ENCODE results near the gene C2orf78. TPM values are rescaled to one million over a fixed set of nuclear protein-coding genes. Genes with fewer than 3 reads are reported as not detected.

C2orf78 gene
- total and polyA plus RNA-seq, 10 donors = not detected

DNA sequence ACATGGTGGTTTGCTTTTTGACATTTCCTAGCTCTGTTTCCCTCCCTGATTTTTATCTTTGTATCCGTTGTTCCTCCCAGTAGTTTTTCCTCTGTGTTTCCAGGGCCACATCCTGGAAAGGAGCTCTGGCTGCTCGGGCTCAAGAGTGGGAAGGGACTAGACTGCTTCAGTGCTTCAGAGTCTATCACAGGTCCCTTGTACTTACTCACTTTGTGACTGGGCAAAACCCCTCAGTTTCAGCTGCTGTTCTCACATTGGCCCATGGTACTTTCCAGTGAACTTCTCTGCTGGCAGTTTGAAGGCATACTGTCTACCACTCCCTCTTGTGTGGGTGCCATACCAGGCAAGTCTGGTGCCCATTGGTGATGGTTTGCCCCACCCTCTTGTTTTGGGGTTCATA is 37.2 kb downstream of the C2orf78 start:
- H3K4me1 ChIP-seq = peaks cover 0 to 7% (median 1%) of the 10 kb centered on the region in 6 donors
- no peak overlapping the region for H3K4me3 ChIP-seq
- TF ChIP-seq POLR2AphosphoS5 (IDR thresholded peaks at IDR 0.05) (no peak), POLR2A (IDR thresholded peaks at IDR 0.05) (no peak)
- TF ChIP-seq, protein P1, sequence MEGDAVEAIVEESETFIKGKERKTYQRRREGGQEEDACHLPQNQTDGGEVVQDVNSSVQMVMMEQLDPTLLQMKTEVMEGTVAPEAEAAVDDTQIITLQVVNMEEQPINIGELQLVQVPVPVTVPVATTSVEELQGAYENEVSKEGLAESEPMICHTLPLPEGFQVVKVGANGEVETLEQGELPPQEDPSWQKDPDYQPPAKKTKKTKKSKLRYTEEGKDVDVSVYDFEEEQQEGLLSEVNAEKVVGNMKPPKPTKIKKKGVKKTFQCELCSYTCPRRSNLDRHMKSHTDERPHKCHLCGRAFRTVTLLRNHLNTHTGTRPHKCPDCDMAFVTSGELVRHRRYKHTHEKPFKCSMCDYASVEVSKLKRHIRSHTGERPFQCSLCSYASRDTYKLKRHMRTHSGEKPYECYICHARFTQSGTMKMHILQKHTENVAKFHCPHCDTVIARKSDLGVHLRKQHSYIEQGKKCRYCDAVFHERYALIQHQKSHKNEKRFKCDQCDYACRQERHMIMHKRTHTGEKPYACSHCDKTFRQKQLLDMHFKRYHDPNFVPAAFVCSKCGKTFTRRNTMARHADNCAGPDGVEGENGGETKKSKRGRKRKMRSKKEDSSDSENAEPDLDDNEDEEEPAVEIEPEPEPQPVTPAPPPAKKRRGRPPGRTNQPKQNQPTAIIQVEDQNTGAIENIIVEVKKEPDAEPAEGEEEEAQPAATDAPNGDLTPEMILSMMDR (IDR thresholded peaks at IDR 0.05 in 8 of 11, conservative IDR thresholded peaks at IDR 0.05 in 3 of 11) = no peak
- 3 to 12% (median 4%) methylated on average over 2 of the region's 2 CpGs for WGBS, 5 donors
- DNase-seq = no peak
- no peak overlapping the region for H3K27ac ChIP-seq
- no peaks in the 10 kb centered on the region for H3K9me3 ChIP-seq
- H3K27me3 ChIP-seq (replicated peaks in 1 of 7) = peaks cover 0 to 5% (median 0%) of the 10 kb centered on the region in 7 donors
- intact Hi-C loops (cut with DNase I; ENCODE audit: low total_unique reads) = no loop called here
- H3K36me3 ChIP-seq = no peaks in the 10 kb centered on the region

DNA sequence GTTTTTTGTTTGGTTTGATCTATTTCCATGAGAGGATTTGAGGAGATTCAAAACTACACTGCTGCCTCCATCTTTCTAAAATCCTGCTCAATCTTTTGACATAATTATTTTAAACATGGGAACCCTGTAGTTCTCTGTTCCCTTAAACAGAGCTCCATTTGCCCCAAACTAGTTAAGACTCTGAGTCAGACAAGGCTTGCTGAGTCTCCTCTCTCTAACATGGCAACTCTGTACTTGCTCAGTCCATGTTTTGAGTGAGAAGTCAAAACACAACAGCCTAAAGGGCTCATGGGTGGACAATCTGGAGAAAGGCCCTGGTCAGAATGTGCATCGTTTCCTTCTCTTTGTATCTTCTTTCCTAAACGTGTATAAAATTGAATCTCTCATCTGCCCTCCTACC is 37.7 kb downstream of the C2orf78 start:
- Histone ChIP-seq H3K27me3 (replicated peaks in 1 of 7) (peaks cover 0 to under 1% (median 0%) of the 10 kb centered on the region in 7 donors), H3K27ac (no peak overlapping the region), H3K4me3 (no peak overlapping the region), H3K4me1 (peaks cover 0 to 7% (median 1%) of the 10 kb centered on the region in 6 donors), H3K36me3 (no peaks in the 10 kb centered on the region), H3K9me3 (no peaks in the 10 kb centered on the region)
- intact Hi-C loops (cut with DNase I; ENCODE audit: low total_unique reads) = no loop called here
- TF ChIP-seq POLR2A (IDR thresholded peaks at IDR 0.05) (no peak), POLR2AphosphoS5 (IDR thresholded peaks at IDR 0.05) (no peak)
- TF ChIP-seq, protein P1 (IDR thresholded peaks at IDR 0.05 in 8 of 11, conservative IDR thresholded peaks at IDR 0.05 in 3 of 11) = no peak
- DNase-seq = no peak
- 67 to 92% (median 87%) methylated on average over 2 of the region's 2 CpGs for WGBS, 5 donors

DNA sequence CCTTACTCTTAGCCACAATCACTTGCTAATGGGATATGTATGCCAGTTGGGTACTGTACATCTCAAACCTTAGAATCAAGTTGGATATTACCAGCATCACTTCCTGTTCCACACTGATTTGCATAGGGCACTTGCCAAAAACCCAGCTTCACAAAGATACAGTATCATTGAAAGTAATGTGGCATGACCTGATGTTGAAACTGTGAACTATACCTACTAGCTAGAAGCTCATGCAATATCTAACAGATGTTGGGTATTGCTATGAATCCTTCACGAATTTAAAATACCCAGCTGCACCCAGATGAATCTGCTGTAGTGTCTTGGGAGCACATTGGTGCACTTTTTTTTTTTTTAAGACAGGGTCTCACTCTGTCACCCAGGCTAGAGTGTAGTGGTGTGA is 38.3 kb downstream of the C2orf78 start:
- Histone ChIP-seq H3K36me3 (no peaks in the 10 kb centered on the region), H3K9me3 (no peaks in the 10 kb centered on the region), H3K27ac (no peak overlapping the region), H3K4me3 (no peak overlapping the region), H3K27me3 (replicated peaks in 1 of 7) (no peaks in the 10 kb centered on the region), H3K4me1 (peaks cover 0 to 11% (median 1%) of the 10 kb centered on the region in 6 donors)
- TF ChIP-seq POLR2A (IDR thresholded peaks at IDR 0.05) = no peak
- no peak for DNase-seq
- intact Hi-C loops (cut with DNase I; ENCODE audit: low total_unique reads) = no loop called here
- 50 to 69% (median 60%) methylated on average over 1 of the region's 1 CpG for WGBS, 5 donors

DNA sequence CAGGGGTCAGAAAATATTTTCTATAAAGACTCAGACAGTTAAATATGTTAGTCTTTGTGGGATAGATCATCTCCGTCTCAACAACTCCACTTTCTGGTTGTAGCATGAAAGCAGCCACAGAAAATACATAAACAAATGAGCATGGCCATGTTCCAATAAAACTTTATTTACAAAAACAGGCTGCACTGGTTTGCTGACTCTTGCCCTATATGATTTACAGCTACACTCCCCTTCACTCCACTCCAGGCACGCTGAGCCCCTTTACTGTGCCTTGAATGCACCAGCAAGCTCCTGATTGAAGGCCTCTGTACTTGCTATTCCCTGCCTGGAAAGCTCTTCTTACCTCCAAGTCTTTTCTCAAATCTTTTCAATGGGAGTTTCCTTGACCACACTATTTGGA is 39.0 kb downstream of the C2orf78 start:
- Histone ChIP-seq H3K4me1 (peaks cover 3 to 18% (median 6%) of the 10 kb centered on the region in 6 donors), H3K27ac (no peak overlapping the region), H3K9me3 (no peaks in the 10 kb centered on the region), H3K4me3 (no peak overlapping the region), H3K27me3 (replicated peaks in 1 of 7) (no peaks in the 10 kb centered on the region), H3K36me3 (no peaks in the 10 kb centered on the region)
- WGBS, 5 donors = 80 to 91% (median 86%) methylated on average over 2 of the region's 2 CpGs
- TF ChIP-seq POLR2A (IDR thresholded peaks at IDR 0.05) = no peak
- TF ChIP-seq, protein P1 (IDR thresholded peaks at IDR 0.05 in 8 of 11, conservative IDR thresholded peaks at IDR 0.05 in 3 of 11) = no peak
- TF ChIP-seq POLR2AphosphoS5 (IDR thresholded peaks at IDR 0.05) = no peak
- no peak for DNase-seq
- intact Hi-C loops (cut with DNase I; ENCODE audit: low total_unique reads) = no loop called here

DNA sequence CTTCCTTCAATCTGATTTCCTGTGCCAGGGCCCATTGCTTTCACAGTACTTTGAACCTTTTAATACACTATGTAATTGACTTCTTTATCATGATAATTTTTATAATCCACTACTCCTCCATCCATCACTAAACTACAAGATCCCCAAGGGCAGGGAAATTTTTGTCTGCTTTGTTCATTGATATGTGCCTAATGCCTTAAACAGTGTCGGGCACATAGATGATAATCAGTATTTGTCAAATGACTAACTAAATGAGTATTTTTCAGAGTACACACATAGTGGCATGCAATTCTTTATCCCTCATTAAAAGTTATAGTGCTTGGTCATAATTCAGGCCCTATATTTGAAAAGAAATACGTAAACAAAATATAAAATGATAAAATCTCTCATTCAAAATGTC is 39.4 kb downstream of the C2orf78 start:
- no peak for DNase-seq
- Histone ChIP-seq H3K4me1 (peaks cover 7 to 22% (median 10%) of the 10 kb centered on the region in 6 donors), H3K27ac (no peak overlapping the region), H3K27me3 (replicated peaks in 1 of 7) (no peaks in the 10 kb centered on the region), H3K36me3 (no peaks in the 10 kb centered on the region), H3K4me3 (no peak overlapping the region), H3K9me3 (no peaks in the 10 kb centered on the region)
- 62 to 83% (median 72%) methylated on average over 2 of the region's 2 CpGs for WGBS, 5 donors
- TF ChIP-seq POLR2AphosphoS5 (IDR thresholded peaks at IDR 0.05) (no peak), POLR2A (IDR thresholded peaks at IDR 0.05) (no peak)
- TF ChIP-seq, protein P1 (IDR thresholded peaks at IDR 0.05 in 8 of 11, conservative IDR thresholded peaks at IDR 0.05 in 3 of 11) = no peak
- intact Hi-C loops (cut with DNase I; ENCODE audit: low total_unique reads) = no loop called here
